Stimulated activated CD8-positive, alpha-beta memory T cell treated with anti-CD3 and anti-CD28 coated beads, Interleukin-4, amount 100 ng/mL, for 24 hours (primary cell): ENCODE measurements around the gene TRAF3.

Source experiments
- DNase-seq: peaks from one replicate; pipeline ENCODE4 v3.0.0-alpha.2; 2020; ENCODE audit warnings: low read depth

Gene TRAF3

DNA sequence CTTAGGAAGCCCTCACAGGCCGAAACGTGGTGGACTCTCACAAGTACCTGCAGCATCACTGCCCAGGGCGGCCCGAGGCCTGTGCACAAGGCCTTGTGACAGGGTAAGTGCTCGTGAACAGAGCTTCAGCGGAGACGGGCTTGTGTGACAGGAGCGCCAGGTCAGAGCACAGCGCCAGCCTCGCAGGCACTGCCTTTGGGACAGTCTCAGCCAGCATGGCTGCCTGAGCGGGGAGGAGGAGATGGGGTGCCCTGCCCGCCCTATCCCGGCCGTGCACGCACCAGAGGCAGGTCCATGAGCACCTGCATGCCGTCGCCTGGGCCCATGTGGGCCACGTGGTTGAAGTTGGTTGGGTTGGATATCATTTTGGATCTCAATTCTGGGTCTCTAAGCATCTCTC, 162.1 kb downstream of the TRAF3 start:
- no peak for DNase-seq

GRCh38 chr14:102939820-102940561, 162.7 kb downstream of the TRAF3 start:
- no peak for DNase-seq

GRCh38 chr14:102940729-102941362, 163.6 kb downstream of the TRAF3 start:
- DNase-seq: no peak

- DNase-seq: no peak
These were observed 164.3 kb downstream of the TRAF3 start for GRCh38 chr14:102941419-102942011.

GRCh38 chr14:102942069-102942468, 164.8 kb downstream of the TRAF3 start:
- DNase-seq: no peak

DNA sequence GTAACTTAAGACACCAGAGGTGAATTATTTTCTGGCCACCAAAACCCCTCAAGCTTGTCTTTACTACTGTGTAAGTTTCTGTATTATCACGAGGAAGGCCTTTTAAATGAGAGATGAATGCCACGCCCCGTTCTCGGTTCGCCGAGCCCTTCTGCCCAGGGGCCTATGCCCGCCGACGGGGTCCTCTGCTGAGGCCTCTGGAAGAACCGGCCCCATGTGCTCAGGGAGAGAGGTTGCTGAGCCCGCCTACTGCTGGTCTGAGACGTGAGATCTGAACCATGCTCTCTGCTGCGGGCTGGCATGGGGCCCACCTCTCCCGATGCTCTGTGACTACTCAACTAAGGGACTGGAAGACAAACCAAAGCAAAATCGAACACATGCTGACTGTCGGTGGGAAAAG, 166.2 kb downstream of the TRAF3 start:
- DNase-seq: no peak

GRCh38 chr14:102943979-102944378, 166.7 kb downstream of the TRAF3 start:
- DNase-seq: no peak

- no peak for DNase-seq
These were observed 167.4 kb downstream of the TRAF3 start for GRCh38 chr14:102944448-102945330.

GRCh38 chr14:102945346-102946130, 168.3 kb downstream of the TRAF3 start:
- DNase-seq: no peak

- no peak for DNase-seq
These were observed 170.3 kb downstream of the TRAF3 start for GRCh38 chr14:102947321-102948103.

- no peak for DNase-seq
These were observed 171.4 kb downstream of the TRAF3 start for GRCh38 chr14:102948698-102949061.

DNA sequence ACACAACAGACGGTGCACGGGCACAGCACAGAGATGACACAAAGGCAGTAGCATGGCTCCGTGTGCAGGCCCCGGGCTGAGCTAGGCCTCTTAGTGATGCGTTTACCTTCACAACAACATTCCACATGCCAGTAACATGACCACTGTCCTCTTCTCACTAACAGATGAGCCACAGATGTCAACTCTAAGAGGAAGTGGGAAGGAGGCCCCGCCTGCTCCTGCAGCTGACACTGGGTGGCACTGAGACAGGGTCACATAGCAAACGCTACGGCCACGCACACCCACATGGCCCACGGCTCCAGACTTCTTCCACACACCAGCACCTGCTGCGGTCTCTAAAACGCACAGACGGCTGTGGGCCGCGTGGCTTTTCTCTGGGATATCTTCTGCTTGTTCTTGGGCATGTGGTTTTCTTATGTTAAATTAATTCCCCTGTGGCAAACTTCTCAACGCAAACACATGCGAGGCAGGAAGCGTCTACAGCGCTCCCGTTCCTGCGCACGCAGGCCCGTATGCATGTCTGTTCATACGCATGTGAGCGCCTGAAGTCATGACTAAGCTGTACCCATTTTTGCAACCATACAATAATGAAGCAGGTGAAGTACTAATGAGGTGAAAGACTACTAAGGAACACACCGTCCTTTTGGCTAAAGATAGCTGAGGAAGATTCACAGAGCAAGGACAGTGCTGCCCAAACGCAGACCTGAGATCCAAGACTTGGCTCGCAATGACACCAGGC, 172.0 kb downstream of the TRAF3 start:
- no peak for DNase-seq

DNA sequence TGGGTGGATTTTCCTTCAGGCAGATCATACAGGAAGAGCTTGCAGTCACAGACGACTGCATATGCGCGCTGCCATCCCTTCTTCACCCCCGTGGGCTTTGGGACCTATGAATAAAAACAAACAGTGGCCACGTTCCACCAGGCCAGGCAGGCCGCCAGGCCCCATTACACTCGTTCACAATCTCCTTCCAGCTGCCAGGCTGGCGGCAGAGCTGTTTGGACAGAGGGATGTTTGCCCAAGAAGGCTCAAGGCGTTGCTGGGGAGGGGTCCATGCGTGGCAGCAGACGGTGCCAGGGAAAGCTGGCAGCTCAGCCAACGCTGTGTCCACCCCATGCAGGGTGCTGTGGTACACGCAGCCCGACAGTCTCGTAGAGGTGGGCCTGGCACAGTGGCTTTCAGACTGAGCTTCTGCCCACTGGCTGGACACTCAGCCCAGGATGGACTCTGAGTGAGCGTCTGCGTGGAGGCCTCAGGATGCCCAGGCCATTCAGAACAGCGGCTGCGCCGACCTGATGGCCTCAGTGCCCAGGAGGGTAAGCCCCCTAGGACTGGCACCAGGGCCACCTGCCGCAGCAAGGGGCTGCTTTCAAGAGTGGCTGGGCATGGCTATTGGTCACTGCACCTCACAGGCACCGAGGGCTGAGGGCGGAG, 172.7 kb downstream of the TRAF3 start:
- no peak for DNase-seq

DNA sequence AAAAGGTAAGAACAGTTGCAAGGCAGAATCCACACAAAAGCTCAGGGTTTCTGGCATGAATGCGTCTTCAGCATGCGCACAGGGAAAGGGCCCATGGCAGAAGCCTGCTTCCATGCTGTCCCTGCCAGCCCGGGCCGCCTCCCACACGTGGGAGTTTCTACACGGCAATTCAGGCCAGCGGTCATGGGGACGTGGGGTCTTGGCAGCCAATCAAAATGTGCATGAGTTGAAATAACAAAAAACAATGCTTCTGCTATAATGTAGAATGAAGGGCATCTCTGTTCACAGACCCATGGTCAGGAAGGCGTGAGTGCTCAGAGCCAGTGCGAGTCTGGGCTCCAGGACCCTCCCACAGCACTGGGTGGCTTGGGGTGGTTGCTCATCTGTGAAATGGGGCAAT, 173.8 kb downstream of the TRAF3 start:
- no peak for DNase-seq

GRCh38 chr14:102951799-102952198, 174.6 kb downstream of the TRAF3 start:
- DNase-seq: no peak

DNA sequence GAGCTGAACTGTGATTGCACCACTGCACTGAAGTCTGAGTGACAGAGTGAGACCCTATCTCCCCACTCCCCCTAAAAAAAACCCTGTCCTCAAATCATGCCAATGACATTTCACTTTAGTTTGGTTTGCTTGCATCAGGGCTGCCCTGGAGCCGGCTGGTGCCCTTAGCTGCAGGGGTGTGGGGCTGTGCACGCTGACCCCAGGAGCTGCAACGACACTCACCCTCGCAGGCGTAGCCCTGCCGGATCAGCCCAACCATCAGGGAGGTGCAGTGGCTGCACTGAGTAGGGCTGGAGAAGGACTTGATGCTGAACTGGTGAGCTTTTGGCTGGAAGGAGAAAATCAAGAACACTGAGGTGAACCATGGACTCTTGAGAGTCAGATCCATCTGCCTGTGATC, 175.0 kb downstream of the TRAF3 start:
- DNase-seq: no peak

DNA sequence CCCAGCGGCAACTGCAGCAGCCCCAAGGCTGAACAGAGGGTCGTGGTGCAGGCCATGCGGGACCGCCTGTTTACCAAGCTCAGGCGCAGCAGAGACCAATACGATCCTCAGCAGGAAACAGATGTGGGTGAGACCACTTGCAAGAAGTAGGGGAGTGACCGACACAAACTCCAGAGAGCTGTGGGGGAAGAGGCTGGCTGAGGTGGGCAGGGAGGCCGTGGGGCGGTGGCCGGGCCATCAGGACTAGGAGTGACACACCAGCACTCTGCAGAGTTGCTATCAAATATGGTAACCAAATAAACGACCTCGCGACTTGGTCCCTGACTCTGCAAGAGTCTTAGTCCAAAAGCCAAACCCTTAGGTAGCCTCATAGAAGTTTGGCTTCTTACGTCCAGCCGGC, 175.9 kb downstream of the TRAF3 start:
- DNase-seq: no peak

- no peak for DNase-seq
These were observed 177.0 kb downstream of the TRAF3 start for GRCh38 chr14:102954081-102954789.
